Fibroblast of lung (primary cell): Measurements from ENCODE around the gene KRTAP16-1.

ENCODE experiments used
- CTCF ChIP-seq, 2 donors: IDR thresholded peaks in 1 of 2; conservative IDR thresholded peaks in 1 of 2; 1 replicate in 1 of 2; 2 replicates in 1 of 2; pipeline ENCODE4 v1.5.1; 2011 to 2012; ENCODE audit warnings: low read length in 2 of 2, control low read depth in 1 of 2, inconsistent platforms in 1 of 2, low read depth in 1 of 2, mild to moderate bottlenecking in 1 of 2
- EZH2 ChIP-seq: IDR thresholded peaks from 2 replicates; pipeline ENCODE4 v1.5.1; 2012; ENCODE audit warnings: low read length, control low read depth, mild to moderate bottlenecking; ENCODE audit errors: missing control alignments

GRCh38 chr17:41333098-41333497, 24.0 kb upstream of the KRTAP16-1 start:
- no peak for TF ChIP-seq CTCF (conservative IDR thresholded peaks at IDR 0.05 in 1 of 2, IDR thresholded peaks at IDR 0.05 in 1 of 2; ENCODE audit: low read depth in 1 of 2, low read length in 2 of 2)
- TF ChIP-seq EZH2 = no peak
